ENCODE results near the gene TBC1D8. TPM values are rescaled to one million over a fixed set of nuclear protein-coding genes. Genes with fewer than 3 reads are reported as not detected.

Gene TBC1D8
- total and polyA plus RNA-seq, 4 experiments from 2014 or later = 0.15 to 2.4 (median 1.5) TPM

DNA sequence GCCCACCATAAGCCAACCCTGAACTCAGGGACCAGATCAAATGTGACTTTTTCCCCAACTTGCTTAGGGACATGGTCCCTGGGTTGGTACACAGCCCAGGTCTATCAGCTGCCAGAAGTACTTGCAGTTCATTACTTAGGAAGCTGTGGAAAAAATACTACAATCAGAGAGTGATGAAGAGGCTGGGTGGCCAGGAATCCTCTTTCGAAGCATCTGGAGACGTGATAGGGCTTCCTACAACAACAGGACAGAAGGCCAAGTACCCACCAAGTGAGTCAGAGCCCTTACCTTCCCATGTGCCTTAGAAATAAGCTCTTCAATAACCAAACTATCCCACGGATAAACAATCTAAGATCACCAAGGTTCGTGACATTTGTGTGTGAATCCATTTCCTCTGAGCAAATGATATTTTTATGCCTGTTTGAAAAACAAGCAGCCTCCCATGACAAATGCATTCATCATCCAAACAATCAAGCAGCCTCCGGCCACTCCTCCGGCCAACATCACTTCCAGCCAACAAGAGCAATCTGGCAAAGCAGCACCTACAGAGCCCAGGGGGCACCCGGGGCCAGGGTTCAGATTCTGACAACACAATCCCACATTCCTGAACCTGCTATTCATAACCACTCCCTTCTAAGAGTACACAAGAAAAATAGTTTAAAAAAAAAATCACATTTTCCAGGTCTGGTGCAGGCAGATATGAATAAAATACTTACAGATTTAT lies 26.4 kb downstream of the TBC1D8 start:
- no peaks in the 10 kb centered on the region for H3K9me3 ChIP-seq (ENCODE audit: control insufficient read depth in 1 of 2, low read length in 2 of 2)
- no peaks in the 10 kb centered on the region for H3K36me3 Mint-ChIP-seq
- no peaks in the 10 kb centered on the region for H3K27me3 ChIP-seq (ENCODE audit: insufficient read depth, low read length)
- intact Hi-C loops (cut with micrococcal nuclease) = no loop called here
- H3K36me3 ChIP-seq (ENCODE audit: insufficient read depth, low read length) = no peaks in the 10 kb centered on the region
- peaks cover 0 to 7% (median 2%) of the 10 kb centered on the region in 4 donors for H3K4me1 Mint-ChIP-seq
- no peak overlapping the region for H3K4me3 ChIP-seq (ENCODE audit: low read length in 2 of 2)
- H3K27me3 Mint-ChIP-seq = peaks cover 4 to 7% of the 10 kb centered on the region in 2 donors
- CTCF ChIA-PET (ENCODE audit: partially characterized antibody) = interaction anchor here (0.6 kb wide), 1 partner anchor 26 kb away, joined by 3 read pairs; no protein-coding TSS in a partner anchor
- peaks cover 0 to 2% (median 0%) of the 10 kb centered on the region in 8 donors for H3K9me3 Mint-ChIP-seq
- POLR2A ChIA-PET (ENCODE audit: partially characterized antibody) = no interaction called here
- no peak overlapping the region for H3K27ac Mint-ChIP-seq
- DNase-seq = no peak
- no peak overlapping the region for H3K27ac ChIP-seq (ENCODE audit: low read depth, low read length)
- no peaks in the 10 kb centered on the region for H3K4me1 ChIP-seq (ENCODE audit: insufficient read depth, low read length)
- H3K4me3 Mint-ChIP-seq = no peak overlapping the region

DNA sequence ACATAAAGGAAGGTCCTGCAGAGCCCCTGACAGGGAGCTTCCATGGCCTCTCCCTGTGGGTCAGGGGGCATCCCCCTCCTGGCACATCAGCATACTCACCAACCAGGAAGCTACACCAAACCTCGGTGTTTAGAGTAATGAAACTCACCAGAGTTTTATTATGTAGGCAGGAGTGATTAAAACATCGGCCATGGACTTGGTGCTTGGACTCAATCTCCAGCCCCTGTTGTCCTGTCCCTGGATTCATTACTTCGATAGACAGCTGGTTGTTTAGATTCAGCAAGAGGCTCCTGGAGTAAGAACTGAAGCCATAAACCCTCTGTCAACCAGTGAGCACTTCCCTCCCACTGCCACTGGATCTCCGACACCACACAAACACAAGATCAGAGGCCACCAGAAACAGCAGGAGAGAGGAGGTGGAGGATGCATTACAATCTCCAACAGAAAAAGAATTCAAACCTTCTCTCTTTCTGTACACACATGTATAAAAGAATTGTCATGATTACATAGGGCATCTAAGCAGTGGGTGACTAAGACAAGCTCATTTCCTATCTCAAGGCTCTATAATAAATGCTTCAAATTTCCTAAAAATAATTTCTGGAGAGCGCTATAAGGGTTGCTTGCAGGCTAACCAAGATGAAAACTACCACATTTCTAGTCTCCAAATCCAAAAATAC lies 27.2 kb downstream of the TBC1D8 start:
- intact Hi-C loops (cut with micrococcal nuclease) = no loop called here
- CTCF ChIA-PET (ENCODE audit: partially characterized antibody) = interaction anchor here (0.6 kb wide), 1 partner anchor 25 kb away, joined by 3 read pairs; no protein-coding TSS in a partner anchor
- H3K27me3 ChIP-seq (ENCODE audit: insufficient read depth, low read length) = no peaks in the 10 kb centered on the region
- peaks cover 0 to 7% (median 2%) of the 10 kb centered on the region in 4 donors for H3K4me1 Mint-ChIP-seq
- no peak overlapping the region for H3K27ac Mint-ChIP-seq
- H3K36me3 ChIP-seq (ENCODE audit: insufficient read depth, low read length) = no peaks in the 10 kb centered on the region
- H3K4me3 ChIP-seq (ENCODE audit: low read length in 2 of 2) = no peak overlapping the region
- no peak overlapping the region for H3K4me3 Mint-ChIP-seq
- no peaks in the 10 kb centered on the region for H3K4me1 ChIP-seq (ENCODE audit: insufficient read depth, low read length)
- POLR2A ChIA-PET (ENCODE audit: partially characterized antibody) = no interaction called here
- peaks cover 7% of the 10 kb centered on the region in 2 donors for H3K27me3 Mint-ChIP-seq
- H3K27ac ChIP-seq (ENCODE audit: low read depth, low read length) = no peak overlapping the region
- H3K36me3 Mint-ChIP-seq = no peaks in the 10 kb centered on the region
- peaks cover 0 to 2% (median 0%) of the 10 kb centered on the region in 8 donors for H3K9me3 Mint-ChIP-seq
- H3K9me3 ChIP-seq (ENCODE audit: control insufficient read depth in 1 of 2, low read length in 2 of 2) = no peaks in the 10 kb centered on the region
- no peak for DNase-seq

DNA sequence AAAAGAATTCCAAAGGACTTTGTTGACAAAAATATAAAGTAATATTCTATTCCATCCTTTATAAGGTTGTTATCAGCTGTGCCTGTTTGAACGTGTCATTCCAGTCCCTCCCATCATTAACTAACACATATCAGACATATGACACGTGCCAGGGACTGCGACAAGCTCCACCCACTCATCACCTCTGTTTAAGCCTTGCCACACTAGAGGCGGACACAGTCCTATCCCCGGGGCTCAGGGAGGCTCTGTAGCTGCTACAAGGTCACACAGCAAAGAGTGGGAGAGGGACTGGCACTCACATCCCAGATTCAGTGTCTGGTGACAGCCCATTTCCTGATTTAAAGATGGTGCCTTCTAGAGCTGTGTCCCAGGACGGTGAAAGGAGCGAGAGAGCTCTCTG lies 30.0 kb downstream of the TBC1D8 start:
- no peaks in the 10 kb centered on the region for H3K4me1 ChIP-seq (ENCODE audit: insufficient read depth, low read length)
- no peak overlapping the region for H3K27ac ChIP-seq (ENCODE audit: low read depth, low read length)
- H3K4me3 ChIP-seq (ENCODE audit: low read length in 2 of 2) = no peak overlapping the region
- Mint-ChIP-seq H3K9me3 (peaks cover 0 to 2% (median 0%) of the 10 kb centered on the region in 8 donors), H3K27ac (no peak overlapping the region), H3K4me3 (no peak overlapping the region), H3K4me1 (peaks cover 0 to 7% (median 2%) of the 10 kb centered on the region in 4 donors), H3K36me3 (no peaks in the 10 kb centered on the region), H3K27me3 (peaks cover 3 to 5% of the 10 kb centered on the region in 2 donors)
- intact Hi-C loops (cut with micrococcal nuclease) = no loop called here
- H3K36me3 ChIP-seq (ENCODE audit: insufficient read depth, low read length) = no peaks in the 10 kb centered on the region
- DNase-seq = no peak
- no peaks in the 10 kb centered on the region for H3K27me3 ChIP-seq (ENCODE audit: insufficient read depth, low read length)
- POLR2A ChIA-PET (ENCODE audit: partially characterized antibody) = no interaction called here
- no peaks in the 10 kb centered on the region for H3K9me3 ChIP-seq (ENCODE audit: control insufficient read depth in 1 of 2, low read length in 2 of 2)
- CTCF ChIA-PET (ENCODE audit: partially characterized antibody) = no interaction called here

DNA sequence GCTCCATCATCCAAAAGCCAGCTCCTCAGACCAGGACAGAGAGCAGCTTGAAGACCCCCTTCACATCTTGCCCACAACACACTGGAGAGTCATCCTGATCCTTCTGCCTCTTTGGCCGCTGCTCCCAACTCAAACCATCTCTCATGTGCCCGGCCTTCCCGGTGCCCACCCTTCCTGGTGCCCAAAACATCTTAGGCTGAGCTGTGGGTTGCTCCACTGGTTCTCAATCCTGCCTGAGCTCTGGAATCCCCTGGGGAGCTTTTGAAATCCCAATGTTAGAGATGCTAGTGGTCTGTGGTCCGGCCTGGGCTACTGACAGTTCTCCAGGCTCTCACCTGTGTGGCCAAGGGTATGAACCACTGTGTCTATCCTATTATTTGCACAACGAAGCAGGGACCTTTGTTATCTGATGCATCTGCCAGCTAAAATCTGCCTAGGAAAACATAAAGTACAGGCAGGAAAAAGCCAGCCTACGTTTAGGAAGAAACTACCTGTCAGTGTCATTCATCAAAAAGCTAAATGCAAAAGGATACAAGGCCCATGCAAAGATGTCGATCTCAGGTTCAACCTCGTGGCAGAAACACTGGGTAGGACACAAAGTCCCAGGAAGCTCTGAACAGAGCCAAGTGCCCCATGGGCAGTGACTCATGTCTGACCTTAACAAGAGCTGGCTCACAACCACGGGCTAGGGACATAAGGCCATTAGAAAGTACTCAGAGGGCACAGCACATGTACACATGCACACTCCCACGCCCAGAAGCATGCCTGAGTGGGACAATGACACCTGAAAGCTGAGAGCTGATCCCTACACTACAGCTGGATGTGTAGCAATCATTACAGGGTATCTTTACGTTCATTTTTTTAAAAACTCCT lies 30.8 kb downstream of the TBC1D8 start:
- Histone ChIP-seq H3K27me3 (ENCODE audit: insufficient read depth, low read length) (no peaks in the 10 kb centered on the region), H3K4me1 (ENCODE audit: insufficient read depth, low read length) (no peaks in the 10 kb centered on the region), H3K27ac (ENCODE audit: low read depth, low read length) (no peak overlapping the region), H3K36me3 (ENCODE audit: insufficient read depth, low read length) (no peaks in the 10 kb centered on the region), H3K9me3 (ENCODE audit: control insufficient read depth in 1 of 2, low read length in 2 of 2) (no peaks in the 10 kb centered on the region), H3K4me3 (ENCODE audit: low read length in 2 of 2) (no peak overlapping the region)
- CTCF ChIA-PET (ENCODE audit: partially characterized antibody) = no interaction called here
- DNase-seq = no peak
- Mint-ChIP-seq H3K9me3 (peaks cover 0 to 2% (median 0%) of the 10 kb centered on the region in 8 donors), H3K36me3 (no peaks in the 10 kb centered on the region), H3K27ac (no peak overlapping the region), H3K27me3 (peaks cover 2 to 3% of the 10 kb centered on the region in 2 donors), H3K4me1 (peaks cover 0 to 1% (median under 1%) of the 10 kb centered on the region in 4 donors), H3K4me3 (no peak overlapping the region)
- POLR2A ChIA-PET (ENCODE audit: partially characterized antibody) = no interaction called here
- intact Hi-C loops (cut with micrococcal nuclease) = no loop called here

DNA sequence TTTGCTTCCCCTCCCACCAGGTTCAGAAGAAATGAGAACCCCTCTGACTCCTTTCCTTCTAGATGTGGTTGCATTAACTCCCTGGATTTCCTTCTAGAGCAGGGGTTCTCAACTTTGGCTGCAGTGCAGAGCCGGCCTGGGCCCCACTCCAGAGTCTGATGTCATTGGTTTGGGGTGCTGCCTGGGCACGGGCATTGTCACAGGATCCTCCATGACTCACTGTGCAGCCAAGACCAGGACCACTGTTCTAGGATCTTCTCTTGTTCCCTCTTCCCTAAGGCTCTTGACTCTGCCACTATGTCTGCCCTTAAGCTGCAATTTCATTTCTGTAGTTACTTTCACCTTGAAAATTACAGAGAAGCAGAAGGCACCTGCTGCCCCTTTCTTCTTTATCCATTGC lies 31.8 kb downstream of the TBC1D8 start:
- no peaks in the 10 kb centered on the region for H3K9me3 ChIP-seq (ENCODE audit: control insufficient read depth in 1 of 2, low read length in 2 of 2)
- Mint-ChIP-seq H3K36me3 (no peaks in the 10 kb centered on the region), H3K4me1 (no peaks in the 10 kb centered on the region), H3K27ac (no peak overlapping the region), H3K27me3 (peaks cover 2 to 3% of the 10 kb centered on the region in 2 donors), H3K9me3 (peaks cover 0 to 2% (median 0%) of the 10 kb centered on the region in 8 donors), H3K4me3 (no peak overlapping the region)
- no peaks in the 10 kb centered on the region for H3K36me3 ChIP-seq (ENCODE audit: insufficient read depth, low read length)
- ChIA-PET CTCF (ENCODE audit: partially characterized antibody) (no interaction called here), POLR2A (ENCODE audit: partially characterized antibody) (no interaction called here)
- no peak for DNase-seq
- H3K4me3 ChIP-seq (ENCODE audit: low read length in 2 of 2) = no peak overlapping the region
- intact Hi-C loops (cut with micrococcal nuclease) = no loop called here
- no peaks in the 10 kb centered on the region for H3K27me3 ChIP-seq (ENCODE audit: insufficient read depth, low read length)
- no peaks in the 10 kb centered on the region for H3K4me1 ChIP-seq (ENCODE audit: insufficient read depth, low read length)
- no peak overlapping the region for H3K27ac ChIP-seq (ENCODE audit: low read depth, low read length)

DNA sequence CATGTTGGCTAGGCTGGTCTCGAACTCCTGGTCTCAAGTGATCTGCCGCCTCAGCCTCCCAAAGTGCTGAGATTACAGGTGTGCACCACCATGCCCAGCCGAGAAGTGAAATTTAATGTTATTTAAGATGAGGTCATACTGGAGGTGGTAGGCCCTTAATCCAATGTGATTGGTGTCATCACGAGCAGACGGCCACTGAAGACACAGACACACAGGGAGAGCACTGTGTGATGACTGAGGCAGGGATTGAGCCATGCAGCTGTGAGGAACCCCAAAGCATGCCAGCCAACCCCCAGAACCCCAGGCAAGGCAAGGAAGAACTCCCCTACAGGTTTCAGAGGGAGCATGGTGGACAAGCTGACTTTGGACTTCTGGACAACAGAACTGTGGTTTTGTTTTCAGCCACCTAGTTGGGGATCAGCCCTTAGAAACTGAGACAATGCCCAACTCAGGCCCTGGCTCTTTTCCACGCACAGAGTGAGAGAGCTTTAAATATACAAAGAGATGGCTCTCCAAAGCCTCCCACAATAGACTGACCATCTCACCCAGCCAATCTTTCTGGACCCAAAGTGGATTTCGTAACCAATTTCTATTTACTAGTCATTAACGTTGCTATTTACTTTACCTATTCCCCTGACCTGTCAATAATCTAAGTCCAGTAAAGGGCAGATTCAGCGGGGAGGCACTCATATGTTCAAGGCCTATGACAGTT lies 34.2 kb downstream of the TBC1D8 start:
- H3K36me3 ChIP-seq (ENCODE audit: insufficient read depth, low read length) = no peaks in the 10 kb centered on the region
- ChIA-PET CTCF (ENCODE audit: partially characterized antibody) (no interaction called here), POLR2A (ENCODE audit: partially characterized antibody) (no interaction called here)
- peaks cover 0 to 2% (median 0%) of the 10 kb centered on the region in 8 donors for H3K9me3 Mint-ChIP-seq
- no peak overlapping the region for H3K27ac ChIP-seq (ENCODE audit: low read depth, low read length)
- H3K9me3 ChIP-seq (ENCODE audit: control insufficient read depth in 1 of 2, low read length in 2 of 2) = no peaks in the 10 kb centered on the region
- H3K4me3 Mint-ChIP-seq = no peak overlapping the region
- DNase-seq = no peak
- H3K4me1 Mint-ChIP-seq = no peaks in the 10 kb centered on the region
- no peaks in the 10 kb centered on the region for H3K4me1 ChIP-seq (ENCODE audit: insufficient read depth, low read length)
- H3K27ac Mint-ChIP-seq = no peak overlapping the region
- no peaks in the 10 kb centered on the region for H3K36me3 Mint-ChIP-seq
- H3K27me3 Mint-ChIP-seq = peaks cover 2 to 3% of the 10 kb centered on the region in 2 donors
- intact Hi-C loops (cut with micrococcal nuclease) = no loop called here
- no peak overlapping the region for H3K4me3 ChIP-seq (ENCODE audit: low read length in 2 of 2)
- no peaks in the 10 kb centered on the region for H3K27me3 ChIP-seq (ENCODE audit: insufficient read depth, low read length)

Data from CD4-positive, alpha-beta memory T cell (primary cell).